ENCODE measurements around the gene MSANTD1. TPM values are rescaled to one million over a fixed set of nuclear protein-coding genes. Genes with fewer than 3 reads are reported as not detected.

The MSANTD1 gene
- total and polyA plus RNA-seq, 2 donors (not counting 1 experiment from before 2014, with no cell fraction given), result 0.78 to 5.5 TPM

- intact Hi-C loops (cut with micrococcal nuclease), result no loop called here
- peak; percentile 2 for DNase-seq
- ATAC-seq (ENCODE audit: low read depth), result no peak
- no peaks in the 10 kb centered on the region for H3K27me3 ChIP-seq (replicated peaks in 1 of 4; ENCODE audit: control extremely low read depth in 1 of 4, control insufficient read depth in 3 of 4, insufficient read depth in 4 of 4, low read length in 3 of 4)
- H3K27ac ChIP-seq (ENCODE audit: low read length in 2 of 2), result no peak overlapping the region
- H3K4me1 ChIP-seq (ENCODE audit: control insufficient read depth in 2 of 2, insufficient read depth in 2 of 2, low read length in 2 of 2), result no peaks in the 10 kb centered on the region
- H3K36me3 ChIP-seq (replicated peaks in 1 of 2; ENCODE audit: control extremely low read depth in 1 of 2, control insufficient read depth in 1 of 2, extremely low read depth in 1 of 2, insufficient read depth in 2 of 2, low read length in 1 of 2), result no peaks in the 10 kb centered on the region
- ChIA-PET POLR2A (interaction anchor here (0.7 kb wide), 1 partner anchor 512 kb away, joined by 4 read pairs; no protein-coding TSS in a partner anchor), CTCF (no interaction called here)
- Mint-ChIP-seq H3K4me3 (no peak overlapping the region), H3K27me3 (no peaks in the 10 kb centered on the region), H3K27ac (no peak overlapping the region), H3K9me3 (ENCODE audit: insufficient read depth) (no peaks in the 10 kb centered on the region), H3K4me1 (peaks cover 10% of the 10 kb centered on the region)
- no peak overlapping the region for H2AFZ ChIP-seq (ENCODE audit: insufficient read depth, low read depth, low read length, poor library complexity, severe bottlenecking)
- H4K20me1 ChIP-seq (ENCODE audit: control insufficient read depth, insufficient read depth, low read length, poor library complexity, severe bottlenecking), result no peaks in the 10 kb centered on the region
- H3K9ac ChIP-seq (ENCODE audit: low read length), result no peak overlapping the region
- no peak for TF ChIP-seq EZH2 (IDR thresholded peaks at IDR 0.05; ENCODE audit: borderline replicate concordance, insufficient read depth, low read depth, low read length, poor library complexity, severe bottlenecking)
- no peak for TF ChIP-seq CTCF (IDR thresholded peaks at IDR 0.05)
- H3K79me2 ChIP-seq (ENCODE audit: control insufficient read depth, insufficient read depth, low read length), result no peaks in the 10 kb centered on the region
- WGBS (ENCODE audit: insufficient coverage), result 92% methylated on average over 10 of the region's 17 CpGs
- no peak overlapping the region for H3K4me2 ChIP-seq (replicated peaks; ENCODE audit: low read depth, low read length, poor library complexity, severe bottlenecking)
- peaks cover 0 to 12% (median 1%) of the 10 kb centered on the region in 3 donors for H3K9me3 ChIP-seq (ENCODE audit: control extremely low read depth in 1 of 3, control insufficient read depth in 2 of 3, insufficient read depth in 1 of 3, low read length in 2 of 3)
- no peak overlapping the region for H3K4me3 ChIP-seq (ENCODE audit: control extremely low read depth in 1 of 5, extremely low read depth in 1 of 5, insufficient read depth in 1 of 5, low read depth in 2 of 5, low read length in 4 of 5)
These were observed 21.1 kb downstream of the MSANTD1 start for GRCh38 chr4:3269991-3270611.

GRCh38 chr4:3271131-3271530 is 22.2 kb downstream of the MSANTD1 start:
- Histone ChIP-seq H3K4me3 (ENCODE audit: control extremely low read depth in 1 of 5, extremely low read depth in 1 of 5, insufficient read depth in 1 of 5, low read depth in 2 of 5, low read length in 4 of 5) (no peak overlapping the region), H3K79me2 (ENCODE audit: control insufficient read depth, insufficient read depth, low read length) (no peaks in the 10 kb centered on the region), H4K20me1 (ENCODE audit: control insufficient read depth, insufficient read depth, low read length, poor library complexity, severe bottlenecking) (no peaks in the 10 kb centered on the region), H3K9ac (ENCODE audit: low read length) (no peak overlapping the region), H3K27me3 (replicated peaks in 1 of 4; ENCODE audit: control extremely low read depth in 1 of 4, control insufficient read depth in 3 of 4, insufficient read depth in 4 of 4, low read length in 3 of 4) (no peaks in the 10 kb centered on the region), H3K9me3 (ENCODE audit: control extremely low read depth in 1 of 3, control insufficient read depth in 2 of 3, insufficient read depth in 1 of 3, low read length in 2 of 3) (peaks cover 0 to 12% (median 1%) of the 10 kb centered on the region in 3 donors), H3K4me2 (replicated peaks; ENCODE audit: low read depth, low read length, poor library complexity, severe bottlenecking) (no peak overlapping the region), H2AFZ (ENCODE audit: insufficient read depth, low read depth, low read length, poor library complexity, severe bottlenecking) (no peak overlapping the region), H3K4me1 (ENCODE audit: control insufficient read depth in 2 of 2, insufficient read depth in 2 of 2, low read length in 2 of 2) (no peaks in the 10 kb centered on the region), H3K27ac (ENCODE audit: low read length in 2 of 2) (no peak overlapping the region), H3K36me3 (replicated peaks in 1 of 2; ENCODE audit: control extremely low read depth in 1 of 2, control insufficient read depth in 1 of 2, extremely low read depth in 1 of 2, insufficient read depth in 2 of 2, low read length in 1 of 2) (no peaks in the 10 kb centered on the region)
- DNase-seq (no peak), ATAC-seq (ENCODE audit: low read depth) (no peak)
- WGBS (ENCODE audit: insufficient coverage), result 87% methylated on average over 6 of the region's 14 CpGs
- H3K4me3 Mint-ChIP-seq, result no peak overlapping the region
- intact Hi-C loops (cut with micrococcal nuclease), result no loop called here
- TF ChIP-seq EZH2 (IDR thresholded peaks at IDR 0.05; ENCODE audit: borderline replicate concordance, insufficient read depth, low read depth, low read length, poor library complexity, severe bottlenecking) (no peak), CTCF (IDR thresholded peaks at IDR 0.05) (no peak)
- H3K27ac Mint-ChIP-seq, result no peak overlapping the region
- H3K4me1 Mint-ChIP-seq, result peaks cover 10% of the 10 kb centered on the region
- CTCF ChIA-PET, result interaction anchor here (0.8 kb wide), 1 partner anchor 9 kb away, joined by 3 read pairs; no protein-coding TSS in a partner anchor
- no peaks in the 10 kb centered on the region for H3K27me3 Mint-ChIP-seq
- POLR2A ChIA-PET, result no interaction called here
- H3K9me3 Mint-ChIP-seq (ENCODE audit: insufficient read depth), result no peaks in the 10 kb centered on the region

Data from B cell (primary cell).